ENCODE results near the gene DHX40.
"Not testable (repeated sequence)": the region's sequence is repeated elsewhere in the genome, so short reads cannot be mapped to it uniquely, and the experiment has no call there.

DHX40 gene

DNA sequence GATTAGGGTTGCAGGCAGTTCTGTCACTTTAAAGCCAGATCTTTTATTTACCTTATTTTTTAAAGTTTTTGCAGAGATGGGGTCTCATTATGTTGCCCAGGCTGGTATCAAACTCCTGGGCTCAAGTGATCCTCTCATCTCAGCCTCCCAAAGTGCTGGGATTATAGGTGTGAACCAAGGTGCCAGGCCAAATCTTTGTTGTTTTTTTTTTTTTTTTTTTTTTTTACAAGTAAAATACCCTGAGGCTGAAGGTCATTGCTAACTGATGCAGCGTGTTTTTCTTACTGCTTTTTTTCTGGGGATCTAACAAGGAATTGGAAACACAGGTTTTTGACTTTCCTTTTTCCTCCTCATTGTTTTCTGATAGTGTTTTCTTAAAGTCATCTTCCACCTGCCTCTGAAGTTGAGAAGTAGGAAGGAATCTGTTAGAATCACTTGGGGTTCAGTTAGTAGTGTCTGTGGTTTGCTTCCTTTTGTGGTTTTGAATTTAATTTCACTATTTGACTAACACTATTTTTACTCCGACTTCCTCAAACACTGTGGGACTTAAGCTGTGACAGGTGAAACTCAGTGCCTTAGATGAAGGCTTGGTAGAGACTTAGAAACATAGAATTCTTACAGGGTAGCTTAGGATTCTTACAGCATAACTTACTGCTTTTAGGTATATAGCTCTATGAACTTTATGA, 76.5 kb downstream of the DHX40 start:
- Mint-ChIP-seq H3K4me3 (peak overlapping the region; percentile 70), H3K4me1 (peaks cover 53% of the 10 kb centered on the region)

DNA sequence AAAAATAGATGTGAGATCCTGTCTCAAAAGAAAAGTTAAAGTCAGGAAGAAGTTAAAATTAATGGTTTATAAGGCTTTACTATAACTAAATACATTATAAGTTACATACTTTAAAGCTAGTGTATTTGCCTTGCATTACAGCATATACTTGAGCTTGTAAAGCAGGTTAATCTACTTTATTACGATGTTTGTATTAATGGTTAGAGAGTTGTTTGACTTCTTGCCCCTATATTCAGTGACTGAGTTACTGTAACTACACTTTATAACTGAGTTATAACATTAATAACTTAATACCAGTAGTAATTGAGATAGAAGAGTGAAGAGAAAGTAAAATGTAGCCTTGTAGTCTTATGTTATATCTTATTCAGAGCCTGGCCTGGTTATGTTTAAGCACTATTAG, 77.2 kb downstream of the DHX40 start:
- Mint-ChIP-seq H3K36me3 (ENCODE audit: insufficient read depth) (peaks cover 22% of the 10 kb centered on the region), H3K4me3 (peak overlapping the region; percentile 70), H3K9me3 (no peaks in the 10 kb centered on the region), H3K27me3 (no peaks in the 10 kb centered on the region), H3K4me1 (peaks cover 58% of the 10 kb centered on the region), H3K27ac (ENCODE audit: low read depth) (peak overlapping the region; percentile 84)
- DNase-seq (ENCODE audit: low spot score in 2 of 2) (no peak), ATAC-seq (replicated peaks; ENCODE audit: extremely low read depth, poor library complexity, severe bottlenecking) (no peak)

More for the DNA sequence above, 76.5 kb downstream of the DHX40 start:
- DNase-seq (ENCODE audit: low spot score in 2 of 2) (no peak), ATAC-seq (replicated peaks; ENCODE audit: extremely low read depth, poor library complexity, severe bottlenecking) (peak; percentile 88)
- peak overlapping the region; percentile 84 for H3K27ac Mint-ChIP-seq (ENCODE audit: low read depth)
- H3K36me3 Mint-ChIP-seq (ENCODE audit: insufficient read depth), result peaks cover 16% of the 10 kb centered on the region
- H3K9me3 Mint-ChIP-seq, result no peaks in the 10 kb centered on the region
- H3K27me3 Mint-ChIP-seq, result no peaks in the 10 kb centered on the region

DNA sequence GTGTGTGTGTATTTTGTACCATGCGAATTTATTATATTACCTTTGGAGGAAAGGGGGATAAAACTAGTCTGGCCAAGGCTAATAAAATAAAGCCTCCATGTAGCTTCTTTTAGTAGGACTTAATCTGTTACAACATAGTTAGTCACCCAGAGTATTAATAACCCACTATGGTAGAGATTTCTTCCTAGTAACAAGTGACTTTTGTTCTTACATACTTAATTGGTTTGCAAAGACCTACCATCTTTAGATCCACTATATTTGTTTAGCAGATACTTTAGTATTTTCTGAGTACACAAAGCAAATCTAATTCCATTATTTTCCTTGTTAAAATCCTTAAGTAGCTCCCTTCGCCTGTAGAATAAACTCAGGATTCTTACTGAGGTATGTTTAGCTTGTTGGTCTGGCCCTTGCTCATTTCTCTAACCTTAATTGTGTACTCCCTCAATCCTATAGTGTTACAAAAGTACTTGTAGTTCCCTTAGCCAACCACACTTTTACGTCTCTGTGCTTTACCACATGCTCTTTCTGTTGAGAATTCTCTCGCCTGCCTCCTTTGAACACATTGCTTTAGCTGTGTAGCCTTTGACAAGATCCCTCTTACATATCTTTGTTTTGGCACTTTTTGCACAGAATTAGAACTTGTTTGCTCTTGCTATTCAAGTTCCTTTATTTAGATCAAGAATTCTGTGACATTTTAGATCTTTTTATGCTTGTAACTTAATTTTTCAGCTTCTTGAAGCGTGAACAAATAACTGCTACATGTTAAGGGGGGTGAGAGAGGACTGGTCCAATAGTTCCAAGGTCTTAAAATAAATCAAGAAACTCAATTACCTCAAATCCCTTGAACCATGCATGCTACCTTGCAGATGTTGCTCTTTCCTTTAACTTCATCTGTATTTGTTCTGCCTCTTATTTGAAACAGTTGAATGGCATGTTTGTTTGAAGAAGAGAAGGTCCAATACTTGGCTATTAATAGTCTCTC, 78.0 kb downstream of the DHX40 start:
- H3K9me3 Mint-ChIP-seq, result no peaks in the 10 kb centered on the region
- peaks cover 58% of the 10 kb centered on the region for H3K4me1 Mint-ChIP-seq
- peak overlapping the region; percentile 84 for H3K27ac Mint-ChIP-seq (ENCODE audit: low read depth)
- peaks cover 30% of the 10 kb centered on the region for H3K36me3 Mint-ChIP-seq (ENCODE audit: insufficient read depth)
- DNase-seq (ENCODE audit: low spot score in 2 of 2) (no peak), ATAC-seq (replicated peaks; ENCODE audit: extremely low read depth, poor library complexity, severe bottlenecking) (no peak)
- no peak overlapping the region for H3K4me3 Mint-ChIP-seq
- no peaks in the 10 kb centered on the region for H3K27me3 Mint-ChIP-seq

DNA sequence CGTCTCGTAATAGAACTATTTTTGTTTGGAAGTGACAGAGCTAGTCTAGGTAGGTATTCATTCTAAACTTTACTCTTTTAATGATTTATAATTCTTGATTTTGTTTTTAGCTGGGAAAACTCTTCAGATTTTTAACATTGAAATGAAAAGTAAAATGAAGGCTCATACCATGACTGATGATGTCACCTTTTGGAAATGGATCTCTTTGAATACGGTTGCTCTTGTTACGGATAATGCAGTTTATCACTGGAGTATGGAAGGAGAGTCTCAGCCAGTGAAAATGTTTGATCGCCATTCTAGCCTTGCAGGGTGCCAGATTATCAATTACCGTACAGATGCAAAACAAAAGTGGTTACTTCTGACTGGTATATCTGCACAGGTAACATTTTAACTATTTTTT, 81.9 kb downstream of the DHX40 start:
- ATAC-seq (replicated peaks; ENCODE audit: extremely low read depth, poor library complexity, severe bottlenecking) (no peak), DNase-seq (ENCODE audit: low spot score in 2 of 2) (no peak)
- Mint-ChIP-seq H3K27me3 (no peaks in the 10 kb centered on the region), H3K9me3 (no peaks in the 10 kb centered on the region), H3K27ac (ENCODE audit: low read depth) (no peak overlapping the region), H3K4me1 (peaks cover 59% of the 10 kb centered on the region), H3K36me3 (ENCODE audit: insufficient read depth) (peaks cover 45% of the 10 kb centered on the region), H3K4me3 (no peak overlapping the region)

DNA sequence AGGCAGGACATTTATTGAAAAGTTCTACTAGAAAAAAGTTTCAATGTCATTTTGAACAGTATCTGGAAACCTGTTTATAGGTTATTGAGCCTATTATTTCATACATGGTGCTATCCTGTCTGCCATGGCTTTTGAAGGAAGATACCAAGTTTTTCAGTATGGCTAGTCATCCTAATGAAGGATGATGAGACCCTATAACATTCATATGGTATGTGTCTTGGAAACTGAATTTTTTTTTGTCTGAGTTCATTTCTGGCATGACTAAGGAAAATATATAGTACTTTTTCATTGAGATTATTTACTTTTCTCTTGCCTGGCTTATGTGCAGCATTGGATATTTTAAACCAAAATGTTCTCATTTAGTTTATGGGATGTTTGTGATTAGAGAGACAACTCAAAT, 84.5 kb downstream of the DHX40 start:
- Mint-ChIP-seq H3K27me3 (no peaks in the 10 kb centered on the region), H3K4me3 (no peak overlapping the region), H3K9me3 (no peaks in the 10 kb centered on the region), H3K36me3 (ENCODE audit: insufficient read depth) (peaks cover 57% of the 10 kb centered on the region), H3K27ac (ENCODE audit: low read depth) (no peak overlapping the region), H3K4me1 (peaks cover 44% of the 10 kb centered on the region)
- DNase-seq (ENCODE audit: low spot score in 2 of 2), result no peak
- no peak for ATAC-seq (replicated peaks; ENCODE audit: extremely low read depth, poor library complexity, severe bottlenecking)

DNA sequence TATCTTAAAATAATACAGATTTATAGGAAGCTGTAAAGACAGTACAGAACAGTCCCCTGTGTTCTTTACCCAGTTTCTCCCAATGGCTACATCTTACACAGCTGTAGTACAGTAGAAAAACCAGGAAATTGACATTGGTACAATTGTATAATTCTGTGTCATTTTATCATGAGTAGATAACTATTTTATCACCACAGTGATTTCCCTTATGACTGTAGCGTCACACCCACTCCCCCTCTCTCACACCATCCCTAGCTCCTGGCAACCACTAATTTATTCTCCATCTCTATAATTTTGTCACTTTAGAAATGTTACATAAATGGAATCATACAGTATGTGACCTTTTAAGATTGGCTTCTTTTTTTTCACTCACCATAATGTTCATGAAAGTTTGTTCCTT, 85.2 kb downstream of the DHX40 start:
- no peak for ATAC-seq (replicated peaks; ENCODE audit: extremely low read depth, poor library complexity, severe bottlenecking)
- Mint-ChIP-seq H3K36me3 (ENCODE audit: insufficient read depth) (peaks cover 62% of the 10 kb centered on the region), H3K4me3 (no peak overlapping the region), H3K27me3 (no peaks in the 10 kb centered on the region), H3K4me1 (peaks cover 44% of the 10 kb centered on the region), H3K9me3 (no peaks in the 10 kb centered on the region), H3K27ac (ENCODE audit: low read depth) (no peak overlapping the region)
- no peak for DNase-seq (ENCODE audit: low spot score in 2 of 2)

DNA sequence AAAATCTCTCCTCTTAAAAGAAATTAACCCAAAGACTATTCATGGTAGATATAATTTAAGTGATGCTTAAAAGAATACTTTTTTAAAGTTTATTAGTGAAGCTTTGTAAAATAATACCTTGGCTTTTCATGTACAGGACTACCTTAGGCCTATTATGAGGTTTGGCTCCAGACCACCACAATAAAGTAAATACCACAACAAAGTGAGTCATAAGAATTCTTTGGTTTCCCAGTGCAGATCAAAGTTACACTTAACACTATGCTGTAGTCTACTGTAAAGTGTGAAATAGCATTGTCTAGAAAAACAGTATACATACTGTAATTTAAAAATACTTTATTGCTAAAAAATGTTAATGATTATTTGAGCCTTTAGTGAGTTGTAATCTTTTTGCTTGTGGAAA, 85.9 kb downstream of the DHX40 start:
- H3K4me3 Mint-ChIP-seq, result no peak overlapping the region
- H3K27ac Mint-ChIP-seq (ENCODE audit: low read depth), result peak overlapping the region; percentile 4
- H3K36me3 Mint-ChIP-seq (ENCODE audit: insufficient read depth), result peaks cover 67% of the 10 kb centered on the region
- ATAC-seq (replicated peaks; ENCODE audit: extremely low read depth, poor library complexity, severe bottlenecking) (peak; percentile 94), DNase-seq (ENCODE audit: low spot score in 2 of 2) (no peak)
- peaks cover 43% of the 10 kb centered on the region for H3K4me1 Mint-ChIP-seq
- H3K27me3 Mint-ChIP-seq, result no peaks in the 10 kb centered on the region
- no peaks in the 10 kb centered on the region for H3K9me3 Mint-ChIP-seq

DNA sequence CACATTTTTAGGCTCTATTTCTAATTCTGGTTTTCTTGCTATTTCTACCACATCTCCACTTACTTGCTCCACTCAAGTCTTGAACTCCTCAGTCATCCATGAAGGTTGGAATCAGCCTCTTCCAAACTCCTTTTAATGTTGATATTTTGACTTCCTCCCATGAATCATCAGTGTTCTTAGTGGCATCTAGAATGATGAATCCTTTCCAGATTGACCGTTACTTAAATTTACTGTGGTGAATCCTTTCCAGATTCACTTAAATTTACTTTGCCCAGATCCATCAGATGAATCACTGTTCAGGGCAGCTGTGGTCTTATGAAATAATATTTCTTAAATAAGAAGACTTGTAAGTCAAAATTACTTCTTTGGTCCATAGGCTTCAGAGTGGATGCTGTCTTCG, 86.7 kb downstream of the DHX40 start:
- no peak overlapping the region for H3K4me3 Mint-ChIP-seq
- no peaks in the 10 kb centered on the region for H3K9me3 Mint-ChIP-seq
- H3K27ac Mint-ChIP-seq (ENCODE audit: low read depth), result peak overlapping the region; percentile 4
- H3K4me1 Mint-ChIP-seq, result peaks cover 36% of the 10 kb centered on the region
- H3K27me3 Mint-ChIP-seq, result no peaks in the 10 kb centered on the region
- H3K36me3 Mint-ChIP-seq (ENCODE audit: insufficient read depth), result peaks cover 63% of the 10 kb centered on the region
- no peak for ATAC-seq (replicated peaks; ENCODE audit: extremely low read depth, poor library complexity, severe bottlenecking)
- DNase-seq (ENCODE audit: low spot score in 2 of 2), result no peak

DNA sequence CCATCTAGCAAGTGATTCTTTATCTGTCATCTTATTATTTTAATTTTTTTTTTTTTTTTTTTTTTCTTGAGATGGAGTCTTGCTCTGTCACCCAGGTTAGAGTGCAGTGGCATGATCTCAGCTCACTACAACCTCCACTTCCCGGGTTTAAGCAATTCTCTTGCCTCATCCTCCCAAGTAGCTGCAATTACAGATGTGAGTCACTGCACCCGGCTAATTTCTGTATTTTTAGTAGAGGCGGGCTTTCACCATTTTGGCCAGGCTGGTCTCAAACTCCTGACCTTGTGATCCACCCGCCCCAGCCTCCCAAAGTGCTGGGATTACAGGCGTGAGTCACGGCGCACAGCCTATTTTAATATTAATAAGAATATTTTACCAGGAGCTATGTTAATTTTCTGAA, 91.2 kb downstream of the DHX40 start:
- peaks cover 79% of the 10 kb centered on the region for H3K36me3 Mint-ChIP-seq (ENCODE audit: insufficient read depth)
- DNase-seq (ENCODE audit: low spot score in 2 of 2); H3K9me3 Mint-ChIP-seq; H3K27ac Mint-ChIP-seq (ENCODE audit: low read depth); H3K4me1 Mint-ChIP-seq; H3K27me3 Mint-ChIP-seq; H3K4me3 Mint-ChIP-seq; ATAC-seq (replicated peaks; ENCODE audit: extremely low read depth, poor library complexity, severe bottlenecking): not testable (repeated sequence)

Data from central memory CD8-positive, alpha-beta T cell (primary cell).